ENCODE results near the gene BCL2L14. TPM values are rescaled to one million over a fixed set of nuclear protein-coding genes. Genes with fewer than 3 reads are reported as not detected.

Gene BCL2L14
- total RNA-seq, 2 experiments from 2014 or later: 0.28 to 0.38 TPM

DNA sequence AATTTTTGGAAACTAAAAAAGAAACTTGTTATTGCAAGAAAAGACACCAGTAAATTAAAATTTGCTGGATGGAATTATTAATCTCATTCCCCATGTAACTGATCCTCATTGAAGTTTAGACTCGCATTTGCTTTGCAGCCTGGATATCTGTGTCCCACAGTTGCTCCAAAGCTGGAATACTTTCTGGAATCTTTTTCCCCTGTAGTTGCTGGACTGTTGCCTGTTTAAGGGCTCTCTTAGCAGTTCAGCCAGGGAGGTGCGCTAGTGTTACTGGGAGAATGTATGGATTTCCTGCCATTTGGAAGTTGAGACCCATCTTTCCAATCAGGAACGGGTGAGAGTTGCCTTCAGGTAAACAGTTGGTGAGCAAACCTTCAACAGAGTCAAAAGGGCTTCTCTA lies 20.3 kb downstream of the BCL2L14 start:
- Histone ChIP-seq H3K27me3 (ENCODE audit: control insufficient read depth in 1 of 2, insufficient read depth in 2 of 2, low read length in 2 of 2) (peaks cover 0 to 2% of the 10 kb centered on the region in 2 experiments), H3K36me3 (ENCODE audit: insufficient read depth, low read length) (no peaks in the 10 kb centered on the region), H3K4me3 (ENCODE audit: low read length) (no peak overlapping the region), H3K4me1 (ENCODE audit: insufficient read depth, low read length) (no peaks in the 10 kb centered on the region), H3K9me3 (ENCODE audit: control insufficient read depth in 1 of 2, insufficient read depth in 1 of 2, low read length in 2 of 2) (no peaks in the 10 kb centered on the region), H3K27ac (ENCODE audit: low read depth in 1 of 2, low read length in 2 of 2) (no peak overlapping the region)
- H3K36me3 Mint-ChIP-seq (ENCODE audit: low read depth): no peaks in the 10 kb centered on the region
- ChIA-PET CTCF (interaction anchor here (1.0 kb wide), 1 partner anchor 8 kb away, joined by 3 read pairs; no protein-coding TSS in a partner anchor), POLR2A (no interaction called here)
- no peaks in the 10 kb centered on the region for H3K27me3 Mint-ChIP-seq
- H3K9me3 Mint-ChIP-seq: no peaks in the 10 kb centered on the region
- H3K4me1 Mint-ChIP-seq (ENCODE audit: low read depth): no peaks in the 10 kb centered on the region
- ATAC-seq (ENCODE audit: poor library complexity): no peak
- TF ChIP-seq, protein P1, sequence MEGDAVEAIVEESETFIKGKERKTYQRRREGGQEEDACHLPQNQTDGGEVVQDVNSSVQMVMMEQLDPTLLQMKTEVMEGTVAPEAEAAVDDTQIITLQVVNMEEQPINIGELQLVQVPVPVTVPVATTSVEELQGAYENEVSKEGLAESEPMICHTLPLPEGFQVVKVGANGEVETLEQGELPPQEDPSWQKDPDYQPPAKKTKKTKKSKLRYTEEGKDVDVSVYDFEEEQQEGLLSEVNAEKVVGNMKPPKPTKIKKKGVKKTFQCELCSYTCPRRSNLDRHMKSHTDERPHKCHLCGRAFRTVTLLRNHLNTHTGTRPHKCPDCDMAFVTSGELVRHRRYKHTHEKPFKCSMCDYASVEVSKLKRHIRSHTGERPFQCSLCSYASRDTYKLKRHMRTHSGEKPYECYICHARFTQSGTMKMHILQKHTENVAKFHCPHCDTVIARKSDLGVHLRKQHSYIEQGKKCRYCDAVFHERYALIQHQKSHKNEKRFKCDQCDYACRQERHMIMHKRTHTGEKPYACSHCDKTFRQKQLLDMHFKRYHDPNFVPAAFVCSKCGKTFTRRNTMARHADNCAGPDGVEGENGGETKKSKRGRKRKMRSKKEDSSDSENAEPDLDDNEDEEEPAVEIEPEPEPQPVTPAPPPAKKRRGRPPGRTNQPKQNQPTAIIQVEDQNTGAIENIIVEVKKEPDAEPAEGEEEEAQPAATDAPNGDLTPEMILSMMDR (IDR thresholded peaks at IDR 0.05): no peak
- no peak overlapping the region for H3K4me3 Mint-ChIP-seq
- no peak overlapping the region for H3K27ac Mint-ChIP-seq
- no peak for DNase-seq
- intact Hi-C loops (cut with DNase I, micrococcal nuclease): no loop called here

DNA sequence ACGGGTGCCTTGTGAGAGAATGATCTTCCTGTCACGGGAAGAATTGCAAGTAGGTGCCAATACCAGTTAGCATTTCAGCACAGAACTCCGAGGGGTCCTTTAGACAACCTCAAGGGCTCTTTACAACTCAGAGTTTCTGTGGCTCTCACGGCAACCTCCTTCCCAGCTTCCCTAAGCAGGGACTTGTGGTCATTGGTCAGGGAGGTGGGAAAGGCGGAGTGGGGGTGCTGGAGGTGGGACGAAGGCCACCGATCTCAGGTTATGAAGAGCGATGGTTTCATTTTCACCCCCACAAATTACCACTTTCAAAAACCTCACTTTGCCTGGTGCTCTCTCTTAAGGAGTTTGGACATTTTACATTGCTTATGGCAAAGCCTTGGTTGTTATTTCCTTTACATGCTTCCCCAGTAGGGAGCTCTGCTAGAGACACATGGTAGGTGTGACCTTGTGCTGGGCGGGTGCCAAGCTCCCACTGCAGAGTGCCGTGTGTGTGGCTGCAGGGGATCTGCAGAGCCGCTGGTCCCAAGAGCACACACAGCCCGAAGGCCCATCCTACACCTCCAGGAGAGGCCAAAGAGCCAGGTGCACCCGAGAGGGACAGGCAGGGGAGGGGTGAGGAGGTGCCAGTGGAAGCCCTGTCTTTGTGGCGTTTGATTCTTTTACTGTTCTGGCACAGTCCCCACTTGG lies 21.4 kb downstream of the BCL2L14 start:
- Histone ChIP-seq H3K4me3 (ENCODE audit: low read length) (no peak overlapping the region), H3K36me3 (ENCODE audit: insufficient read depth, low read length) (no peaks in the 10 kb centered on the region), H3K27ac (ENCODE audit: low read depth in 1 of 2, low read length in 2 of 2) (no peak overlapping the region), H3K9me3 (ENCODE audit: control insufficient read depth in 1 of 2, insufficient read depth in 1 of 2, low read length in 2 of 2) (no peaks in the 10 kb centered on the region), H3K27me3 (ENCODE audit: control insufficient read depth in 1 of 2, insufficient read depth in 2 of 2, low read length in 2 of 2) (peaks cover 0 to 2% of the 10 kb centered on the region in 2 experiments), H3K4me1 (ENCODE audit: insufficient read depth, low read length) (no peaks in the 10 kb centered on the region)
- TF ChIP-seq, protein P1 (IDR thresholded peaks at IDR 0.05): no peak
- POLR2A ChIA-PET: no interaction called here
- Mint-ChIP-seq H3K27ac (no peak overlapping the region), H3K4me1 (ENCODE audit: low read depth) (no peaks in the 10 kb centered on the region), H3K27me3 (no peaks in the 10 kb centered on the region), H3K4me3 (no peak overlapping the region), H3K9me3 (no peaks in the 10 kb centered on the region), H3K36me3 (ENCODE audit: low read depth) (no peaks in the 10 kb centered on the region)
- DNase-seq: no peak
- intact Hi-C loops (cut with DNase I, micrococcal nuclease): no loop called here
- CTCF ChIA-PET: no interaction called here
- no peak for ATAC-seq (ENCODE audit: poor library complexity)

DNA sequence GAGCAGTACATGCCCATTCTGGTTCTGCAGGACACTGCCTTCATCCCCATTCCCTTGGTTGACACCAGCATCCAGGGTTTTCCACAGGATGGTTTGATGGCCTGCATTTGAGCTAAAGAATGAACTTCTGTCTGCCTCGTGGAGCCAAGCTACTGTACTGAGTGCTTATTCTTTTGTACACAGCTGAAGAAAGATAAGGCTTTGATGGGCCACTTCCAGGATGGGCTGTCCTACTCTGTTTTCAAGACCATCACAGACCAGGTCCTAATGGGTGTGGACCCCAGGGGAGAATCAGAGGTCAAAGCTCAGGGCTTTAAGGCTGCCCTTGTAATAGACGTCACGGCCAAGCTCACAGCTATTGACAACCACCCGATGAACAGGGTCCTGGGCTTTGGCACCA lies 23.7 kb downstream of the BCL2L14 start:
- Histone ChIP-seq H3K27ac (ENCODE audit: low read depth in 1 of 2, low read length in 2 of 2) (no peak overlapping the region), H3K4me1 (ENCODE audit: insufficient read depth, low read length) (no peaks in the 10 kb centered on the region), H3K4me3 (ENCODE audit: low read length) (no peak overlapping the region), H3K27me3 (ENCODE audit: control insufficient read depth in 1 of 2, insufficient read depth in 2 of 2, low read length in 2 of 2) (peaks cover 0 to 2% of the 10 kb centered on the region in 2 experiments), H3K36me3 (ENCODE audit: insufficient read depth, low read length) (no peaks in the 10 kb centered on the region), H3K9me3 (ENCODE audit: control insufficient read depth in 1 of 2, insufficient read depth in 1 of 2, low read length in 2 of 2) (no peaks in the 10 kb centered on the region)
- Mint-ChIP-seq H3K4me1 (ENCODE audit: low read depth) (no peaks in the 10 kb centered on the region), H3K27ac (no peak overlapping the region), H3K9me3 (no peaks in the 10 kb centered on the region), H3K4me3 (no peak overlapping the region), H3K27me3 (no peaks in the 10 kb centered on the region), H3K36me3 (ENCODE audit: low read depth) (no peaks in the 10 kb centered on the region)
- TF ChIP-seq, protein P1 (IDR thresholded peaks at IDR 0.05): no peak
- CTCF ChIA-PET: no interaction called here
- POLR2A ChIA-PET: no interaction called here
- intact Hi-C loops (cut with DNase I, micrococcal nuclease): no loop called here
- ATAC-seq (ENCODE audit: poor library complexity) (no peak), DNase-seq (no peak)

Data from CD4-positive, alpha-beta T cell (primary cell).